PFSK-1 (cell line): ENCODE measurements around the gene MRPL27.

Experiments used
- FOXP2 ChIP-seq: optimal IDR thresholded peaks from 2 replicates; pipeline ENCODE3; 2011; ENCODE audit warnings: borderline replicate concordance, control low read depth, inconsistent platforms; ENCODE audit not compliant: insufficient read depth; ENCODE audit errors: extremely low read length, extremely low read depth
- POLR2AphosphoS5 ChIP-seq: IDR thresholded peaks from 2 replicates; pipeline ENCODE4 v1.6.1; 2012; ENCODE audit warnings: low read depth, mild to moderate bottlenecking, control low read depth, low read length, moderate library complexity
- SIN3A ChIP-seq: IDR thresholded peaks from 2 replicates; pipeline ENCODE4 v1.6.1; 2012; ENCODE audit warnings: mild to moderate bottlenecking, low read length, moderate library complexity, borderline replicate concordance; ENCODE audit not compliant: insufficient read depth
- TAF1 ChIP-seq: IDR thresholded peaks from 2 replicates; pipeline ENCODE4 v1.6.1; 2012; ENCODE audit warnings: low read length, control low read depth, borderline replicate concordance; ENCODE audit not compliant: insufficient read depth
- TF ChIP-seq, protein P1 (sequence below), 2 experiments: IDR thresholded peaks; 2 replicates each; pipeline versions ENCODE4 v1.6.1 to v1.8.0; 2011 to 2012; ENCODE audit warnings: low read depth in 2 of 2, low read length in 2 of 2, control low read depth in 1 of 2, inconsistent platforms in 1 of 2, mild to moderate bottlenecking in 1 of 2, moderate library complexity in 1 of 2; ENCODE audit not compliant: insufficient read depth in 1 of 2

- TF ChIP-seq POLR2AphosphoS5 (no peak), TAF1 (no peak), SIN3A (no peak), FOXP2 (no peak)
- TF ChIP-seq, protein P1, sequence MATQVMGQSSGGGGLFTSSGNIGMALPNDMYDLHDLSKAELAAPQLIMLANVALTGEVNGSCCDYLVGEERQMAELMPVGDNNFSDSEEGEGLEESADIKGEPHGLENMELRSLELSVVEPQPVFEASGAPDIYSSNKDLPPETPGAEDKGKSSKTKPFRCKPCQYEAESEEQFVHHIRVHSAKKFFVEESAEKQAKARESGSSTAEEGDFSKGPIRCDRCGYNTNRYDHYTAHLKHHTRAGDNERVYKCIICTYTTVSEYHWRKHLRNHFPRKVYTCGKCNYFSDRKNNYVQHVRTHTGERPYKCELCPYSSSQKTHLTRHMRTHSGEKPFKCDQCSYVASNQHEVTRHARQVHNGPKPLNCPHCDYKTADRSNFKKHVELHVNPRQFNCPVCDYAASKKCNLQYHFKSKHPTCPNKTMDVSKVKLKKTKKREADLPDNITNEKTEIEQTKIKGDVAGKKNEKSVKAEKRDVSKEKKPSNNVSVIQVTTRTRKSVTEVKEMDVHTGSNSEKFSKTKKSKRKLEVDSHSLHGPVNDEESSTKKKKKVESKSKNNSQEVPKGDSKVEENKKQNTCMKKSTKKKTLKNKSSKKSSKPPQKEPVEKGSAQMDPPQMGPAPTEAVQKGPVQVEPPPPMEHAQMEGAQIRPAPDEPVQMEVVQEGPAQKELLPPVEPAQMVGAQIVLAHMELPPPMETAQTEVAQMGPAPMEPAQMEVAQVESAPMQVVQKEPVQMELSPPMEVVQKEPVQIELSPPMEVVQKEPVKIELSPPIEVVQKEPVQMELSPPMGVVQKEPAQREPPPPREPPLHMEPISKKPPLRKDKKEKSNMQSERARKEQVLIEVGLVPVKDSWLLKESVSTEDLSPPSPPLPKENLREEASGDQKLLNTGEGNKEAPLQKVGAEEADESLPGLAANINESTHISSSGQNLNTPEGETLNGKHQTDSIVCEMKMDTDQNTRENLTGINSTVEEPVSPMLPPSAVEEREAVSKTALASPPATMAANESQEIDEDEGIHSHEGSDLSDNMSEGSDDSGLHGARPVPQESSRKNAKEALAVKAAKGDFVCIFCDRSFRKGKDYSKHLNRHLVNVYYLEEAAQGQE (IDR thresholded peaks at IDR 0.05; ENCODE audit: insufficient read depth in 1 of 2, low read depth in 2 of 2, low read length in 2 of 2), result no peak
These were observed 50.7 kb downstream of the MRPL27 start for GRCh38 chr17:50322271-50322670.
